ENCODE data around the gene ZNF205. TPM values are rescaled to one million over a fixed set of nuclear protein-coding genes. Genes with fewer than 3 reads are reported as not detected.

Gene ZNF205
- total and polyA plus RNA-seq, 2 experiments from 2014 or later = 16.6 to 29.1 TPM

DNA sequence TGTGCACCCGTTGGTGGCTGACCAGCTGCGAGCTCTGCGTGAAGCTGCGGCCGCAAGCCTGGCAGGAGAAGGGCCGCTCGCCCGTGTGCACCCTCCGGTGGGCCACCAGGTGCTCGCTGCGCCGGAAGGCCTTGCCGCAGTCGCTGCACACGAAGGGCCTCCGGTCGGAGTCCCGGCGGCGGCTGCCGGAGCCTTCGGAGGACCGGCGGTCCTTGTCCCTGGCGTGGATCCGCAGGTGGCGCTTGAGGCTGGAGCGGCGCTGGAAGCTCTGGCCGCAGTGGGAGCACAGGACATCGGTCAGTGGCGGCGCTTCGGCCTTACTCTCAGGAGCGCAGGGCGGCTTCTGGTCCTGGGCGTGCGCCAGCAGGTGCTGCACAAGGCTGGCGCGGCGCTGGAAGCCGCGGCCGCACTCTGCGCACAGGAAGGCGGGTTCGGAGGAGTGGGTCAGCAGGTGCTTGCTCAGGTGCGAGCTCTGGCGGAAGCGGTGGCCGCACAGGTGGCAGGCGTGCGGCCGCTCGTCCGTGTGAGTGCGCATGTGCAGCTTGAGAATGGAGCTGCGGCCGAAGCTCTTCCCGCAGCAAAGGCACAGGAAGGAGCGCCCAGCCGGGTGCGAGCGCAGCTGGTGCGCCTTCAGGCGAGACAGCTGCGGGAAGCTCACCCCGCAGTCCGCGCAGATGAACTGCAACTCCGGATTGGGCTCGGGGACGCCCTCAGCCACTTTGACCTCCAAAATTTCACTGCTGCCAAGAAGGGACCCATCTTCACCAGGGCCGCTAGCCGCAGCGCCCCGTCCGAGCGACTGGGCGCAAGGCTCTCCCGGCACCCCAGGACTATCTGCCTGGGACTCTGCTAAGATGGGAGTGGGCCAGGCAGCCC lies 22.4 kb upstream of the ZNF205 start (continued):
- TF ChIP-seq, protein P1, sequence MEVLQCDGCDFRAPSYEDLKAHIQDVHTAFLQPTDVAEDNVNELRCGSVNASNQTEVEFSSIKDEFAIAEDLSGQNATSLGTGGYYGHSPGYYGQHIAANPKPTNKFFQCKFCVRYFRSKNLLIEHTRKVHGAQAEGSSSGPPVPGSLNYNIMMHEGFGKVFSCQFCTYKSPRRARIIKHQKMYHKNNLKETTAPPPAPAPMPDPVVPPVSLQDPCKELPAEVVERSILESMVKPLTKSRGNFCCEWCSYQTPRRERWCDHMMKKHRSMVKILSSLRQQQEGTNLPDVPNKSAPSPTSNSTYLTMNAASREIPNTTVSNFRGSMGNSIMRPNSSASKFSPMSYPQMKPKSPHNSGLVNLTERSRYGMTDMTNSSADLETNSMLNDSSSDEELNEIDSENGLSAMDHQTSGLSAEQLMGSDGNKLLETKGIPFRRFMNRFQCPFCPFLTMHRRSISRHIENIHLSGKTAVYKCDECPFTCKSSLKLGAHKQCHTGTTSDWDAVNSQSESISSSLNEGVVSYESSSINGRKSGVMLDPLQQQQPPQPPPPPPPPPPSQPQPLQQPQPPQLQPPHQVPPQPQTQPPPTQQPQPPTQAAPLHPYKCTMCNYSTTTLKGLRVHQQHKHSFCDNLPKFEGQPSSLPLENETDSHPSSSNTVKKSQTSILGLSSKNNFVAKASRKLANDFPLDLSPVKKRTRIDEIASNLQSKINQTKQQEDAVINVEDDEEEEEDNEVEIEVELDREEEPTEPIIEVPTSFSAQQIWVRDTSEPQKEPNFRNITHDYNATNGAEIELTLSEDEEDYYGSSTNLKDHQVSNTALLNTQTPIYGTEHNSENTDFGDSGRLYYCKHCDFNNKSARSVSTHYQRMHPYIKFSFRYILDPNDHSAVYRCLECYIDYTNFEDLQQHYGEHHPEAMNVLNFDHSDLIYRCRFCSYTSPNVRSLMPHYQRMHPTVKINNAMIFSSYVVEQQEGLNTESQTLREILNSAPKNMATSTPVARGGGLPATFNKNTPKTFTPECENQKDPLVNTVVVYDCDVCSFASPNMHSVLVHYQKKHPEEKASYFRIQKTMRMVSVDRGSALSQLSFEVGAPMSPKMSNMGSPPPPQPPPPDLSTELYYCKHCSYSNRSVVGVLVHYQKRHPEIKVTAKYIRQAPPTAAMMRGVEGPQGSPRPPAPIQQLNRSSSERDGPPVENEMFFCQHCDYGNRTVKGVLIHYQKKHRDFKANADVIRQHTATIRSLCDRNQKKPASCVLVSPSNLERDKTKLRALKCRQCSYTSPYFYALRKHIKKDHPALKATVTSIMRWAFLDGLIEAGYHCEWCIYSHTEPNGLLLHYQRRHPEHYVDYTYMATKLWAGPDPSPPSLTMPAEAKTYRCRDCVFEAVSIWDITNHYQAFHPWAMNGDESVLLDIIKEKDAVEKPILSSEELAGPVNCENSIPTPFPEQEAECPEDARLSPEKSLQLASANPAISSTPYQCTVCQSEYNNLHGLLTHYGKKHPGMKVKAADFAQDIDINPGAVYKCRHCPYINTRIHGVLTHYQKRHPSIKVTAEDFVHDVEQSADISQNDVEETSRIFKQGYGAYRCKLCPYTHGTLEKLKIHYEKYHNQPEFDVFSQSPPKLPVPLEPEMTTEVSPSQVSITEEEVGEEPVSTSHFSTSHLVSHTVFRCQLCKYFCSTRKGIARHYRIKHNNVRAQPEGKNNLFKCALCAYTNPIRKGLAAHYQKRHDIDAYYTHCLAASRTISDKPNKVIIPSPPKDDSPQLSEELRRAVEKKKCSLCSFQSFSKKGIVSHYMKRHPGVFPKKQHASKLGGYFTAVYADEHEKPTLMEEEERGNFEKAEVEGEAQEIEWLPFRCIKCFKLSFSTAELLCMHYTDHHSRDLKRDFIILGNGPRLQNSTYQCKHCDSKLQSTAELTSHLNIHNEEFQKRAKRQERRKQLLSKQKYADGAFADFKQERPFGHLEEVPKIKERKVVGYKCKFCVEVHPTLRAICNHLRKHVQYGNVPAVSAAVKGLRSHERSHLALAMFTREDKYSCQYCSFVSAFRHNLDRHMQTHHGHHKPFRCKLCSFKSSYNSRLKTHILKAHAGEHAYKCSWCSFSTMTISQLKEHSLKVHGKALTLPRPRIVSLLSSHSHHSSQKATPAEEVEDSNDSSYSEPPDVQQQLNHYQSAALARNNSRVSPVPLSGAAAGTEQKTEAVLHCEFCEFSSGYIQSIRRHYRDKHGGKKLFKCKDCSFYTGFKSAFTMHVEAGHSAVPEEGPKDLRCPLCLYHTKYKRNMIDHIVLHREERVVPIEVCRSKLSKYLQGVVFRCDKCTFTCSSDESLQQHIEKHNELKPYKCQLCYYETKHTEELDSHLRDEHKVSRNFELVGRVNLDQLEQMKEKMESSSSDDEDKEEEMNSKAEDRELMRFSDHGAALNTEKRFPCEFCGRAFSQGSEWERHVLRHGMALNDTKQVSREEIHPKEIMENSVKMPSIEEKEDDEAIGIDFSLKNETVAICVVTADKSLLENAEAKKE (CRISPR knock-in tag; IDR thresholded peaks at IDR 0.05) = no peak
- TF ChIP-seq NANOG (IDR thresholded peaks at IDR 0.05; ENCODE audit: borderline replicate concordance) = no peak
- TF ChIP-seq, protein P2, sequence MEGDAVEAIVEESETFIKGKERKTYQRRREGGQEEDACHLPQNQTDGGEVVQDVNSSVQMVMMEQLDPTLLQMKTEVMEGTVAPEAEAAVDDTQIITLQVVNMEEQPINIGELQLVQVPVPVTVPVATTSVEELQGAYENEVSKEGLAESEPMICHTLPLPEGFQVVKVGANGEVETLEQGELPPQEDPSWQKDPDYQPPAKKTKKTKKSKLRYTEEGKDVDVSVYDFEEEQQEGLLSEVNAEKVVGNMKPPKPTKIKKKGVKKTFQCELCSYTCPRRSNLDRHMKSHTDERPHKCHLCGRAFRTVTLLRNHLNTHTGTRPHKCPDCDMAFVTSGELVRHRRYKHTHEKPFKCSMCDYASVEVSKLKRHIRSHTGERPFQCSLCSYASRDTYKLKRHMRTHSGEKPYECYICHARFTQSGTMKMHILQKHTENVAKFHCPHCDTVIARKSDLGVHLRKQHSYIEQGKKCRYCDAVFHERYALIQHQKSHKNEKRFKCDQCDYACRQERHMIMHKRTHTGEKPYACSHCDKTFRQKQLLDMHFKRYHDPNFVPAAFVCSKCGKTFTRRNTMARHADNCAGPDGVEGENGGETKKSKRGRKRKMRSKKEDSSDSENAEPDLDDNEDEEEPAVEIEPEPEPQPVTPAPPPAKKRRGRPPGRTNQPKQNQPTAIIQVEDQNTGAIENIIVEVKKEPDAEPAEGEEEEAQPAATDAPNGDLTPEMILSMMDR (conservative IDR thresholded peaks at IDR 0.05; ENCODE audit: low read depth in 2 of 2) = no peak

DNA sequence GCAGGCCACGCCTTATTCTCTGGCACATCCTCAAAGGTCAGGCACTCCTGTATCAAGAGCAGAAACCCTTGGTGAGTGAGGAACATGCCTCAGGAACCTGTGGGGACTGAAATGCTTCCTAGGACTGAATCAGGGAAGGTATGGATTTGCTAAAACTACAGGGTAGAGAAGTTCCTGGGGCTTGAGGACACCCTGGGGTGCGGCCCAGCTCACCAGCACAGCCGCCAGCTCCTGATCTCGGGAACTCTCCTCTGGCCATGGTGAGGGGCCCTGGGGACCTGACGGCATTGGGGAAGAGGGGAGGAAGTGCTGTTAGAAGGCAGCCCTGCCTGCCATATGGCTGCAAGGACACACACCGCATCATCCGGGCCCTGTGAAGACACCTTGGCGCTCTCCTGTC lies 20.8 kb upstream of the ZNF205 start:
- H2AFZ ChIP-seq = no peak overlapping the region
- H3K4me1 ChIP-seq (ENCODE audit: insufficient read depth) = peaks cover 33% of the 10 kb centered on the region
- no peaks in the 10 kb centered on the region for H3K27me3 ChIP-seq (ENCODE audit: insufficient read depth)
- peaks cover 48% of the 10 kb centered on the region for H4K20me1 ChIP-seq (replicated peaks; ENCODE audit: insufficient read depth)
- no peak overlapping the region for H3K27ac ChIP-seq (ENCODE audit: low read depth)
- H3K4me1 Mint-ChIP-seq = peaks cover 37% of the 10 kb centered on the region
- peaks cover 31% of the 10 kb centered on the region for H3K27me3 Mint-ChIP-seq (ENCODE audit: insufficient read depth, low read depth, poor library complexity)
- peak overlapping the region; percentile 32; the same call in 1 of the 2 replicates for H3K27ac Mint-ChIP-seq
- H3K4me3 Mint-ChIP-seq = no peak overlapping the region; the same call in 2 of the 3 replicates
- DNase-seq (ENCODE audit: low spot score) (no peak), ATAC-seq (no peak)
- no peaks in the 10 kb centered on the region for H3K9me2 ChIP-seq (ENCODE audit: insufficient read depth)
- no peak overlapping the region for H3K4me2 ChIP-seq
- peaks cover 63% of the 10 kb centered on the region for H3F3A ChIP-seq (replicated peaks; ENCODE audit: low read depth)
- H3K79me2 ChIP-seq (replicated peaks; ENCODE audit: insufficient read depth) = peaks cover 52% of the 10 kb centered on the region
- TF ChIP-seq POLR2AphosphoS5 (IDR thresholded peaks at IDR 0.05; ENCODE audit: low read depth) = 0 out of 2 replicates have a peak, but pooled peaks have one; percentile 13
- no peak for TF ChIP-seq EZH2phosphoT487 (IDR thresholded peaks at IDR 0.05; ENCODE audit: unreplicated experiment)
- H3K9me3 Mint-ChIP-seq = no peaks in the 10 kb centered on the region
- peaks cover 42% of the 10 kb centered on the region for H3K36me3 ChIP-seq (ENCODE audit: insufficient read depth)
- H3K4me3 ChIP-seq = no peak overlapping the region
- peaks cover 93% of the 10 kb centered on the region for H3K36me3 Mint-ChIP-seq (ENCODE audit: low read depth)
